ENCODE data around the gene SBNO2. TPM values are rescaled to one million over a fixed set of nuclear protein-coding genes. Genes with fewer than 3 reads are reported as not detected.

The SBNO2 gene
- polyA plus RNA-seq, 1 of the 3 experiments (the other 2 are of a cell fraction), result 18.3 TPM

GRCh38 chr19:1173845-1174809 is at the start of gene SBNO2 (continued):
- TF ChIP-seq REST (IDR thresholded peaks at IDR 0.05; ENCODE audit: low read depth, low read length) (peak; percentile 64), RCOR1 (IDR thresholded peaks at IDR 0.05; ENCODE audit: low read length) (peak; percentile 67; the same call in 1 of the 2 replicates)

GRCh38 chr19:1223018-1223855 is 49.2 kb upstream of the SBNO2 start:
- Histone ChIP-seq H3K4me1 (ENCODE audit: control insufficient read depth in 1 of 2, insufficient read depth in 2 of 2, low read depth in 1 of 2, low read length in 1 of 2) (peaks cover 0 to 5% of the 10 kb centered on the region in 2 experiments; a peak in 1 of 4 replicates), H3K9ac (no peak overlapping the region), H3K9me2 (no peaks in the 10 kb centered on the region), H3K9me3 (no peaks in the 10 kb centered on the region), H3F3A (replicated peaks; ENCODE audit: insufficient read depth) (peaks cover 3% of the 10 kb centered on the region), H3K79me2 (ENCODE audit: insufficient read depth) (peaks cover 25% of the 10 kb centered on the region), H3K36me3 (replicated peaks in 1 of 2; ENCODE audit: control insufficient read depth in 1 of 2, insufficient read depth in 2 of 2, low read length in 1 of 2) (peaks cover 0 to 53% of the 10 kb centered on the region in 2 experiments), H2AFZ (ENCODE audit: low read depth) (no peak overlapping the region), H4K20me1 (ENCODE audit: insufficient read depth) (peaks cover 21% of the 10 kb centered on the region; the same call in 1 of the 2 replicates), H3K4me3 (ENCODE audit: low read depth in 2 of 2, low read length in 1 of 2) (no peak overlapping the region; a peak in 1 of 4 replicates), H3K27me3 (ENCODE audit: insufficient read depth) (no peaks in the 10 kb centered on the region), H3K27ac (ENCODE audit: low read depth in 2 of 2, low read length in 1 of 2) (no peak overlapping the region; a peak in 1 of 4 replicates), H3K4me2 (no peak overlapping the region)
- DNase-seq, result peak; percentile 76
- POLR2A ChIA-PET, result interaction anchor here (1.2 kb wide), 1 partner anchor 46 kb away, joined by 3 read pairs; no protein-coding TSS in a partner anchor
- WGBS (ENCODE audit: low lambda C conversion rate), result 78% methylated on average over 23 of the region's 48 CpGs
- TF ChIP-seq RAD21 (IDR thresholded peaks at IDR 0.05; ENCODE audit: low read length), result peak; percentile 39; the same call in 1 of the 2 replicates
- TF ChIP-seq CTCF (IDR thresholded peaks at IDR 0.05), result peak; percentile 61
- TF ChIP-seq SMC3 (IDR thresholded peaks at IDR 0.05; ENCODE audit: low read depth, low read length), result peak; percentile 25; the same call in 1 of the 2 replicates
- no peak for TF ChIP-seq PBX3 (IDR thresholded peaks at IDR 0.05)
- no peak for TF ChIP-seq NFIC (IDR thresholded peaks at IDR 0.05; ENCODE audit: borderline replicate concordance)
- CTCF ChIA-PET, result interaction anchor here (0.7 to 7.0 kb wide), 17 partner anchors 9 to 268 kb away, joined by 3 to 82 read pairs (median 5); partner anchors contain the start of genes ATP5F1D, CBARP and CIRBP

Data from SK-N-SH (cell line).